Keratinocyte (primary cell): ENCODE results near the gene LRRC27. TPM values are rescaled to one million over a fixed set of nuclear protein-coding genes. Genes with fewer than 3 reads are reported as not detected.

ENCODE experiments used
- DNase-seq: peaks from one replicate; pipeline ENCODE4 v3.0.0-alpha.2; 2011; ENCODE audit warnings: low read depth, missing footprints, low spot score
- FAIRE-seq: peaks from 2 replicates; lab custom pipeline; 2011; peaks lifted over from hg19 to GRCh38; lab: Jason Lieb, UNC
- H2AFZ ChIP-seq: 2 replicates; pipeline ENCODE4 v1.6.0; 2012; ENCODE audit warnings: low read length, control low read depth, inconsistent platforms; ENCODE audit not compliant: control insufficient read depth
- H3K27ac ChIP-seq: 2 replicates; pipeline ENCODE4 v1.5.1; 2011; ENCODE audit warnings: low read length; ENCODE audit not compliant: control insufficient read depth, insufficient read depth
- H3K27me3 ChIP-seq: 3 replicates; pipeline ENCODE4 v1.6.0; 2011; ENCODE audit warnings: low read length; ENCODE audit not compliant: control insufficient read depth, insufficient read depth; ENCODE audit errors: extremely low read depth
- H3K36me3 ChIP-seq, 2 experiments: 2 replicates in 1 of 2; 3 replicates in 1 of 2; pipeline ENCODE4 v1.5.1; 2011; ENCODE audit warnings: low read length in 2 of 2, mild to moderate bottlenecking in 1 of 2; ENCODE audit not compliant: control insufficient read depth in 2 of 2, insufficient read depth in 2 of 2; ENCODE audit errors: extremely low read depth in 1 of 2
- H3K4me1 ChIP-seq: 3 replicates; pipeline ENCODE4 v1.5.1; 2011; ENCODE audit warnings: low read length; ENCODE audit not compliant: control insufficient read depth, insufficient read depth; ENCODE audit errors: extremely low read depth
- H3K4me2 ChIP-seq: 3 replicates; pipeline ENCODE4 v1.6.0; 2011; ENCODE audit warnings: low read depth, low read length; ENCODE audit not compliant: control insufficient read depth, insufficient read depth; ENCODE audit errors: extremely low read depth
- H3K4me3 ChIP-seq, 3 experiments: fragments of 200-600 bp in 1 of 3; sonication (generic) in 1 of 3; 2 replicates in 2 of 3; 3 replicates in 1 of 3; pipeline ENCODE4 v1.5.1; 2011 to 2016; ENCODE audit warnings: low read length in 3 of 3, mild to moderate bottlenecking in 3 of 3, control low read depth in 2 of 3, inconsistent platforms in 1 of 3, low read depth in 1 of 3, mixed read lengths in 1 of 3, mixed run types in 1 of 3, moderate library complexity in 1 of 3; ENCODE audit not compliant: control insufficient read depth in 2 of 3, insufficient read depth in 2 of 3; ENCODE audit errors: extremely low read depth in 1 of 3
- H3K79me2 ChIP-seq: 2 replicates; pipeline ENCODE4 v1.6.0; 2012; ENCODE audit warnings: low read length; ENCODE audit not compliant: control insufficient read depth, insufficient read depth
- H3K9ac ChIP-seq: 3 replicates; pipeline ENCODE4 v1.6.0; 2011; ENCODE audit warnings: low read length; ENCODE audit not compliant: control insufficient read depth, insufficient read depth; ENCODE audit errors: extremely low read depth
- H3K9me1 ChIP-seq: 3 replicates; pipeline ENCODE4 v1.6.0; 2011; ENCODE audit warnings: low read length; ENCODE audit not compliant: control insufficient read depth, insufficient read depth; ENCODE audit errors: extremely low read depth
- H3K9me3 ChIP-seq: 2 replicates; pipeline ENCODE4 v1.5.1; 2012; ENCODE audit warnings: low read depth, low read length; ENCODE audit not compliant: control insufficient read depth
- H4K20me1 ChIP-seq: 3 replicates; pipeline ENCODE4 v1.6.0; 2011; ENCODE audit warnings: low read length; ENCODE audit not compliant: control insufficient read depth, insufficient read depth; ENCODE audit errors: extremely low read depth
- CTCF ChIP-seq, 3 experiments: IDR thresholded peaks in 1 of 3; conservative IDR thresholded peaks in 1 of 3; optimal IDR thresholded peaks in 1 of 3; 2 replicates in 2 of 3; 3 replicates in 1 of 3; pipeline versions ENCODE3 to v1.5.1; 2011; ENCODE audit warnings: low read length in 3 of 3, mild to moderate bottlenecking in 3 of 3, moderate library complexity in 2 of 3, control low read depth in 1 of 3, inconsistent platforms in 1 of 3; ENCODE audit not compliant: insufficient read depth in 2 of 3; ENCODE audit errors: extremely low read depth in 1 of 3
- EZH2 ChIP-seq: IDR thresholded peaks from one replicate; pipeline ENCODE4 v1.6.1; 2012; ENCODE audit warnings: inconsistent platforms, mild to moderate bottlenecking, low read length, moderate library complexity
- dilution Hi-C: fragments of 300-500 bp; cut with MboI; formaldehyde crosslinking; loops from one replicate; pipeline ENCODE4 v1.7.0; 2020; ENCODE audit warnings: low sequenced_read_pairs; ENCODE audit not compliant: extremely low pct_ligation_motif_present
- polyA plus RNA-seq, 5 experiments: library from polyadenylated mRNA; depleted of rRNA in 3 of 5; stranded (reverse) in 3 of 5; stranded (forward) in 1 of 5; unstranded in 1 of 5; fragments of >200 nt; gene quantifications; 1 replicate in 1 of 5; 2 replicates in 3 of 5; 3 replicates in 1 of 5; pipeline versions ENCODE4 v1.2.1 to v1.2.3, GENCODE V29; 2011 to 2012; ENCODE audit warnings: missing spikeins in 2 of 5, low read depth in 1 of 5, low replicate concordance in 1 of 5

The LRRC27 gene
- polyA plus RNA-seq, 1 donor (not counting 4 experiments of a cell fraction or from before 2014, with no cell fraction given): 3.0 TPM

- H3K9me3 ChIP-seq: no peaks in the 10 kb centered on the region
- H3K36me3 ChIP-seq: no peaks in the 10 kb centered on the region
- FAIRE-seq (no peak), DNase-seq (no peak)
- H3K27ac ChIP-seq: no peak overlapping the region
- H2AFZ ChIP-seq: no peak overlapping the region
- no peaks in the 10 kb centered on the region for H4K20me1 ChIP-seq
- no peak overlapping the region for H3K4me3 ChIP-seq
- H3K4me1 ChIP-seq: no peaks in the 10 kb centered on the region
- H3K9me1 ChIP-seq: no peaks in the 10 kb centered on the region
- no peaks in the 10 kb centered on the region for H3K79me2 ChIP-seq
- H3K4me2 ChIP-seq: no peak overlapping the region
- dilution Hi-C loops: no loop called here
- TF ChIP-seq EZH2 (no peak), CTCF (optimal IDR thresholded peaks at IDR 0.05 in 1 of 3, IDR thresholded peaks at IDR 0.05 in 1 of 3, conservative IDR thresholded peaks at IDR 0.05 in 1 of 3; ENCODE audit: extremely low read depth in 1 of 3, insufficient read depth in 2 of 3, low read length in 3 of 3) (no peak)
- no peak overlapping the region for H3K9ac ChIP-seq
- H3K27me3 ChIP-seq: no peaks in the 10 kb centered on the region
These were observed 51.1 kb downstream of the LRRC27 start for GRCh38 chr10:132383101-132383500.

GRCh38 chr10:132383751-132384196, 51.8 kb downstream of the LRRC27 start:
- dilution Hi-C loops: no loop called here
- Histone ChIP-seq H3K27me3 (no peaks in the 10 kb centered on the region), H3K4me2 (no peak overlapping the region), H3K9ac (no peak overlapping the region), H2AFZ (no peak overlapping the region), H3K79me2 (no peaks in the 10 kb centered on the region), H3K9me3 (no peaks in the 10 kb centered on the region), H3K27ac (no peak overlapping the region), H4K20me1 (no peaks in the 10 kb centered on the region), H3K4me3 (no peak overlapping the region), H3K9me1 (no peaks in the 10 kb centered on the region), H3K4me1 (no peaks in the 10 kb centered on the region), H3K36me3 (no peaks in the 10 kb centered on the region)
- TF ChIP-seq EZH2: no peak
- no peak for TF ChIP-seq CTCF (optimal IDR thresholded peaks at IDR 0.05 in 1 of 3, IDR thresholded peaks at IDR 0.05 in 1 of 3, conservative IDR thresholded peaks at IDR 0.05 in 1 of 3; ENCODE audit: extremely low read depth in 1 of 3, insufficient read depth in 2 of 3, low read length in 3 of 3)
- no peak for FAIRE-seq
- no peak for DNase-seq
